ENCODE measurements around the gene NLRP2B.

GRCh38 chrX:57651169-57651919 lies 28.7 kb downstream of the NLRP2B start:
- TF ChIP-seq EZH2phosphoT487 (IDR thresholded peaks at IDR 0.05; ENCODE audit: unreplicated experiment) (no peak), CTCF (conservative IDR thresholded peaks at IDR 0.05; ENCODE audit: low read depth in 2 of 2) (no peak), ZNF331 (CRISPR knock-in tag; IDR thresholded peaks at IDR 0.05; ENCODE audit: low read depth) (no peak), EZH2 (IDR thresholded peaks at IDR 0.05; ENCODE audit: low read depth, unreplicated experiment) (no peak), REST (IDR thresholded peaks at IDR 0.05; ENCODE audit: unreplicated experiment) (no peak), POLR2AphosphoS5 (IDR thresholded peaks at IDR 0.05; ENCODE audit: low read depth) (no peak), NANOG (IDR thresholded peaks at IDR 0.05; ENCODE audit: borderline replicate concordance) (no peak), CREB1 (CRISPR knock-in tag; IDR thresholded peaks at IDR 0.05; ENCODE audit: low read depth) (no peak), ETS1 (IDR thresholded peaks at IDR 0.05) (no peak)

Measured in GM23338 (cell line).